Esophagus muscularis mucosa (tissue), 4 donors: ENCODE measurements around the gene KRTAP4-5. TPM values are rescaled to one million over a fixed set of nuclear protein-coding genes. Genes with fewer than 3 reads are reported as not detected.
"Not testable (repeated sequence)": the region's sequence is repeated elsewhere in the genome, so short reads cannot be mapped to it uniquely, and the experiment has no call there.

Experiments used
- DNase-seq: peaks from one replicate; pipeline ENCODE4 v3.0.0-alpha.2; 2017; ENCODE audit errors: extremely low spot score
- H3K27ac ChIP-seq, 4 donors: fragments of 200-600 bp; sonication (generic); replicated peaks in 1 of 4; 1 replicate in 3 of 4; 2 replicates in 1 of 4; pipeline ENCODE4 v1.5.1; 2016 to 2019; ENCODE audit warnings: mild to moderate bottlenecking in 1 of 4
- H3K27me3 ChIP-seq, 4 donors: fragments of 200-600 bp; sonication (generic); one replicate each; pipeline versions ENCODE4 v1.5.1 to v1.6.0; 2016 to 2019
- H3K36me3 ChIP-seq, 4 donors: fragments of 200-600 bp; sonication (generic); one replicate each; pipeline ENCODE4 v1.5.1; 2016 to 2019
- H3K4me1 ChIP-seq, 4 donors: fragments of 200-600 bp; sonication (generic); one replicate each; pipeline ENCODE4 v1.5.1; 2016 to 2019
- H3K4me3 ChIP-seq, 4 donors: fragments of 200-600 bp; sonication (generic); 1 replicate in 2 of 4; 2 replicates in 2 of 4; pipeline ENCODE4 v1.5.1; 2016 to 2019; ENCODE audit warnings: mild to moderate bottlenecking in 4 of 4, moderate library complexity in 1 of 4
- H3K9me3 ChIP-seq, 4 donors: fragments of 200-600 bp; sonication (generic); 1 replicate in 3 of 4; 2 replicates in 1 of 4; pipeline ENCODE4 v1.5.1; 2016 to 2019
- EP300 ChIP-seq: sonication (generic); formaldehyde crosslinking; IDR thresholded peaks from one replicate; pipeline ENCODE4 v1.6.1; 2017; ENCODE audit warnings: antibody characterized with exemption
- POLR2A ChIP-seq: fragments of 450-650 bp; IDR thresholded peaks from one replicate; pipeline ENCODE4 v1.6.1; 2017; ENCODE audit warnings: antibody characterized with exemption, moderate library complexity, mild to moderate bottlenecking, low read depth
- POLR2AphosphoS5 ChIP-seq, 2 donors: sonication (generic); formaldehyde crosslinking; IDR thresholded peaks; one replicate each; pipeline ENCODE4 v1.6.1; 2017; ENCODE audit warnings: antibody characterized with exemption in 2 of 2
- WGBS: methylation state at CpG from one replicate; pipeline ENCODE4 v1.1.5; 2018; 5-methylcytosine and 5-hydroxymethylcytosine counted together
- intact Hi-C: fragments of 100-400 bp; cut with DNase I; formaldehyde crosslinking; loops from one replicate; pipeline ENCODE4 v1.15.1; 2023
- total RNA-seq, 4 donors: library from RNA; depleted of rRNA; stranded (reverse); fragments of >200 nt; gene quantifications; one replicate each; pipeline versions ENCODE4 v1.1.0 to v1.2.1, GENCODE V29; 2016
- TF ChIP-seq, protein P1 (sequence below), 3 experiments: fragments of 200-600 bp in 2 of 3; fragments of 450-650 bp in 1 of 3; sonication (generic) in 2 of 3; IDR thresholded peaks; one replicate each; pipeline ENCODE4 v1.5.1; 2017 to 2019; ENCODE audit warnings: antibody characterized with exemption in 3 of 3, mild to moderate bottlenecking in 2 of 3, moderate library complexity in 1 of 3

KRTAP4-5 gene
- not detected for total RNA-seq

- TF ChIP-seq POLR2AphosphoS5 (IDR thresholded peaks at IDR 0.05) (no peak), EP300 (no peak), POLR2A (no peak)
- TF ChIP-seq, protein P1, sequence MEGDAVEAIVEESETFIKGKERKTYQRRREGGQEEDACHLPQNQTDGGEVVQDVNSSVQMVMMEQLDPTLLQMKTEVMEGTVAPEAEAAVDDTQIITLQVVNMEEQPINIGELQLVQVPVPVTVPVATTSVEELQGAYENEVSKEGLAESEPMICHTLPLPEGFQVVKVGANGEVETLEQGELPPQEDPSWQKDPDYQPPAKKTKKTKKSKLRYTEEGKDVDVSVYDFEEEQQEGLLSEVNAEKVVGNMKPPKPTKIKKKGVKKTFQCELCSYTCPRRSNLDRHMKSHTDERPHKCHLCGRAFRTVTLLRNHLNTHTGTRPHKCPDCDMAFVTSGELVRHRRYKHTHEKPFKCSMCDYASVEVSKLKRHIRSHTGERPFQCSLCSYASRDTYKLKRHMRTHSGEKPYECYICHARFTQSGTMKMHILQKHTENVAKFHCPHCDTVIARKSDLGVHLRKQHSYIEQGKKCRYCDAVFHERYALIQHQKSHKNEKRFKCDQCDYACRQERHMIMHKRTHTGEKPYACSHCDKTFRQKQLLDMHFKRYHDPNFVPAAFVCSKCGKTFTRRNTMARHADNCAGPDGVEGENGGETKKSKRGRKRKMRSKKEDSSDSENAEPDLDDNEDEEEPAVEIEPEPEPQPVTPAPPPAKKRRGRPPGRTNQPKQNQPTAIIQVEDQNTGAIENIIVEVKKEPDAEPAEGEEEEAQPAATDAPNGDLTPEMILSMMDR (IDR thresholded peaks at IDR 0.05): no peak
- H3K27ac ChIP-seq: no peak within 1 kb of the TSS
- H3K36me3 ChIP-seq: no peaks in the 10 kb centered on the region
- intact Hi-C loops: no loop called here
- H3K27me3 ChIP-seq: no peaks in the 10 kb centered on the region
- no peak within 1 kb of the TSS for H3K4me3 ChIP-seq
- H3K9me3 ChIP-seq: no peaks in the 10 kb centered on the region
- no peaks in the 10 kb centered on the region for H3K4me1 ChIP-seq
- WGBS: no CpG with 5 or more reads among the region's 2 CpGs
- no peak for DNase-seq
Observed at GRCh38 chr17:41149652-41149985, at the start of gene KRTAP4-5. Gene KRTAP4-5 (minus strand): TSS chr17:41149825. CDS start chr17:41149767, 58 bp downstream.

GRCh38 chr17:41196068-41196467 lies 46.4 kb upstream of the KRTAP4-5 start:
- no peak for DNase-seq
- Histone ChIP-seq H3K36me3 (no peaks in the 10 kb centered on the region), H3K27ac (no peak overlapping the region), H3K27me3 (no peaks in the 10 kb centered on the region), H3K4me1 (no peaks in the 10 kb centered on the region), H3K9me3 (peaks cover 0 to 7% (median 0%) of the 10 kb centered on the region in 4 donors), H3K4me3 (no peak overlapping the region)
- intact Hi-C loops: no loop called here
- 37% methylated on average over 1 of the region's 1 CpG for WGBS
- TF ChIP-seq EP300: no peak
- TF ChIP-seq POLR2AphosphoS5 (IDR thresholded peaks at IDR 0.05): no peak

GRCh38 chr17:41190328-41190727 lies 40.7 kb upstream of the KRTAP4-5 start:
- TF ChIP-seq EP300 (no peak), POLR2AphosphoS5 (IDR thresholded peaks at IDR 0.05) (no peak), POLR2A (no peak)
- TF ChIP-seq, protein P1 (IDR thresholded peaks at IDR 0.05): no peak
- 87% methylated on average over 3 of the region's 3 CpGs for WGBS
- H3K27ac ChIP-seq: no peak overlapping the region
- no peaks in the 10 kb centered on the region for H3K4me1 ChIP-seq
- H3K36me3 ChIP-seq: no peaks in the 10 kb centered on the region
- DNase-seq: no peak
- H3K4me3 ChIP-seq: no peak overlapping the region
- no peaks in the 10 kb centered on the region for H3K9me3 ChIP-seq
- H3K27me3 ChIP-seq: peaks cover 0 to 18% (median 0%) of the 10 kb centered on the region in 4 donors
- intact Hi-C loops: no loop called here

DNA sequence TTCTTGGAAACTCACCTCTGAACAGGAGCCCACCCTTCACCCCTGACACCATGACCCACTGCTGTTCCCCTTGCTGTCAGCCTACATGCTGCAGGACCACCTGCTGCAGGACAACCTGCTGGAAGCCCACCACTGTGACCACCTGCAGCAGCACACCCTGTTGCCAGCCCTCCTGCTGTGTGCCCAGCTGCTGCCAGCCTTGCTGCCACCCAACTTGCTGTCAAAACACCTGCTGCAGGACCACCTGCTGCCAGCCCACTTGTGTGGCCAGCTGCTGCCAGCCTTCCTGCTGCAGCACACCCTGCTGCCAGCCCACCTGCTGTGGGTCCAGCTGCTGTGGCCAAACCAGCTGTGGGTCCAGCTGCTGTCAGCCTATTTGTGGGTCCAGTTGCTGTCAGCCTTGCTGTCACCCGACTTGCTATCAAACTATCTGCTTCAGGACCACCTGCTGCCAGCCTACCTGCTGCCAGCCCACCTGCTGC lies 40.3 kb upstream of the KRTAP4-5 start, which contains the start of gene KRTAP9-1:
KRTAP9-1 (plus strand) TSS at position 51 of the 482 bp plus-strand sequence; CDS start at position 51, 0 bp downstream.
- H3K4me3 ChIP-seq, H3K9me3 ChIP-seq, H3K36me3 ChIP-seq, H3K27ac ChIP-seq, DNase-seq, intact Hi-C loops, H3K4me1 ChIP-seq: not testable (repeated sequence)
- 57% methylated on average over 1 of the region's 1 CpG for WGBS
- H3K27me3 ChIP-seq: peaks cover 0 to 20% (median 0%) of the 10 kb centered on the region in 4 donors

- WGBS: 70% methylated on average over 2 of the region's 2 CpGs
- no peak overlapping the region for H3K27ac ChIP-seq
- DNase-seq: no peak
- H3K4me3 ChIP-seq: no peak overlapping the region
- intact Hi-C loops: no loop called here
- TF ChIP-seq POLR2A (no peak), POLR2AphosphoS5 (IDR thresholded peaks at IDR 0.05) (no peak), EP300 (no peak)
- TF ChIP-seq, protein P1 (IDR thresholded peaks at IDR 0.05): no peak
- no peaks in the 10 kb centered on the region for H3K4me1 ChIP-seq
- no peaks in the 10 kb centered on the region for H3K9me3 ChIP-seq
- peaks cover 0 to 25% (median 0%) of the 10 kb centered on the region in 4 donors for H3K27me3 ChIP-seq
- H3K36me3 ChIP-seq: no peaks in the 10 kb centered on the region
Observed at GRCh38 chr17:41186872-41187271, 37.2 kb upstream of the KRTAP4-5 start.

DNA sequence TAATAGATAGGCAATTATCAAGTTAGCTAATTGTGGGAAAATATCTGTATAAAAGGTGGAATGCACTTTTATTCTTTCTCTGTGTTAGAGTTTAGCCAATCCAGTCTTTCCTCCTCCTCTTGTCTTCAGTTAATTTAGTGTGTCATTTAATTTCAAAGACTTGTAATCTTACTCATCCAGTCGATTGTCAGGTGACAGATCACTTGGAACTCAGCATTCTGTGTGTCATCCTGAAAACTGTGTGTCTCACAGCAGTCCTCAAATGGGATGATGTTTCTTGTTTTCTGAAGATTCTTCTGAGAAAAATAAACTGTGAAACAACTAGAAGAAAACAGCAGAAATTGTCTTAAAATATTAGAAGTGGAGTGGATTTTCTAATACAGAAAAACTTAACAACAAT lies 35.4 kb upstream of the KRTAP4-5 start:
- no peak for DNase-seq
- WGBS: 54% methylated on average over 1 of the region's 1 CpG

More for the DNA sequence above, 35.4 kb upstream of the KRTAP4-5 start:
- intact Hi-C loops: no loop called here
- H3K4me1 ChIP-seq: no peaks in the 10 kb centered on the region
- TF ChIP-seq POLR2AphosphoS5 (IDR thresholded peaks at IDR 0.05): no peak
- TF ChIP-seq, protein P1 (IDR thresholded peaks at IDR 0.05): no peak
- TF ChIP-seq EP300: no peak
- TF ChIP-seq POLR2A: no peak
- H3K27ac ChIP-seq: no peak overlapping the region
- H3K9me3 ChIP-seq: no peaks in the 10 kb centered on the region
- peaks cover 0 to 20% (median 0%) of the 10 kb centered on the region in 4 donors for H3K27me3 ChIP-seq
- H3K4me3 ChIP-seq: no peak overlapping the region
- no peaks in the 10 kb centered on the region for H3K36me3 ChIP-seq
